Panc1 (cell line): ENCODE measurements around the gene CDH23.

Experiments used
- CTCF ChIP-seq: fragments of 450-650 bp; IDR thresholded peaks from 2 replicates; pipeline ENCODE4 v1.5.1; 2017; ENCODE audit warnings: mild to moderate bottlenecking
- POLR2AphosphoS5 ChIP-seq: IDR thresholded peaks from 2 replicates; pipeline ENCODE4 v1.6.1; 2012; ENCODE audit warnings: mild to moderate bottlenecking, low read depth, low read length, moderate library complexity
- REST ChIP-seq, 2 experiments: IDR thresholded peaks; 2 replicates each; pipeline ENCODE4 v1.6.1; 2011 to 2012; ENCODE audit warnings: low read depth in 2 of 2, control low read depth in 1 of 2, low read length in 1 of 2, mild to moderate bottlenecking in 1 of 2, moderate library complexity in 1 of 2; ENCODE audit not compliant: insufficient read depth in 1 of 2
- SIN3A ChIP-seq: IDR thresholded peaks from 2 replicates; pipeline ENCODE4 v1.6.1; 2012; ENCODE audit warnings: low read depth, mild to moderate bottlenecking, low read length, moderate library complexity, borderline replicate concordance; ENCODE audit not compliant: insufficient read depth
- TCF7L2 ChIP-seq: IDR thresholded peaks from 2 replicates; pipeline ENCODE4 v1.6.1; 2011; ENCODE audit warnings: mild to moderate bottlenecking, low read depth, low read length, inconsistent platforms

GRCh38 chr10:71453186-71453585 is 56.5 kb downstream of the CDH23 start:
- TF ChIP-seq CTCF (no peak), REST (IDR thresholded peaks at IDR 0.05; ENCODE audit: insufficient read depth in 1 of 2, low read depth in 2 of 2, low read length in 1 of 2) (no peak), SIN3A (no peak), TCF7L2 (no peak), POLR2AphosphoS5 (no peak)
